ENCODE measurements around the gene MAP2K5.

Gene MAP2K5

GRCh38 chr15:67841513-67841762 is 298.9 kb downstream of the MAP2K5 start:
- no peak for DNase-seq

GRCh38 chr15:67843092-67843501 is 300.6 kb downstream of the MAP2K5 start:
- DNase-seq: no peak

- DNase-seq: no peak
These were observed 301.3 kb downstream of the MAP2K5 start for GRCh38 chr15:67843571-67844387.

- no peak for DNase-seq
These were observed 303.5 kb downstream of the MAP2K5 start for GRCh38 chr15:67845974-67846373.

GRCh38 chr15:67849538-67849937 is 307.0 kb downstream of the MAP2K5 start:
- DNase-seq: no peak

GRCh38 chr15:67850336-67850735 is 307.8 kb downstream of the MAP2K5 start:
- no peak for DNase-seq

GRCh38 chr15:67850994-67851571 is 308.6 kb downstream of the MAP2K5 start:
- DNase-seq: no peak

GRCh38 chr15:67852418-67852817 is 309.9 kb downstream of the MAP2K5 start:
- no peak for DNase-seq

GRCh38 chr15:67853454-67853853 is 311.0 kb downstream of the MAP2K5 start:
- no peak for DNase-seq

- no peak for DNase-seq
These were observed 311.9 kb downstream of the MAP2K5 start for GRCh38 chr15:67854358-67854757.

GRCh38 chr15:67855842-67856241 is 313.3 kb downstream of the MAP2K5 start:
- no peak for DNase-seq
